Stimulated activated CD8-positive, alpha-beta memory T cell treated with anti-CD3 and anti-CD28 coated beads, Interleukin-4, amount 100 ng/mL, for 48 hours (primary cell): ENCODE measurements around the gene SDE2.
"Not testable (repeated sequence)": the region's sequence is repeated elsewhere in the genome, so short reads cannot be mapped to it uniquely, and the experiment has no call there.

Experiments used
- DNase-seq: peaks from one replicate; pipeline ENCODE4 v3.0.0-alpha.2; 2020

The SDE2 gene

DNA sequence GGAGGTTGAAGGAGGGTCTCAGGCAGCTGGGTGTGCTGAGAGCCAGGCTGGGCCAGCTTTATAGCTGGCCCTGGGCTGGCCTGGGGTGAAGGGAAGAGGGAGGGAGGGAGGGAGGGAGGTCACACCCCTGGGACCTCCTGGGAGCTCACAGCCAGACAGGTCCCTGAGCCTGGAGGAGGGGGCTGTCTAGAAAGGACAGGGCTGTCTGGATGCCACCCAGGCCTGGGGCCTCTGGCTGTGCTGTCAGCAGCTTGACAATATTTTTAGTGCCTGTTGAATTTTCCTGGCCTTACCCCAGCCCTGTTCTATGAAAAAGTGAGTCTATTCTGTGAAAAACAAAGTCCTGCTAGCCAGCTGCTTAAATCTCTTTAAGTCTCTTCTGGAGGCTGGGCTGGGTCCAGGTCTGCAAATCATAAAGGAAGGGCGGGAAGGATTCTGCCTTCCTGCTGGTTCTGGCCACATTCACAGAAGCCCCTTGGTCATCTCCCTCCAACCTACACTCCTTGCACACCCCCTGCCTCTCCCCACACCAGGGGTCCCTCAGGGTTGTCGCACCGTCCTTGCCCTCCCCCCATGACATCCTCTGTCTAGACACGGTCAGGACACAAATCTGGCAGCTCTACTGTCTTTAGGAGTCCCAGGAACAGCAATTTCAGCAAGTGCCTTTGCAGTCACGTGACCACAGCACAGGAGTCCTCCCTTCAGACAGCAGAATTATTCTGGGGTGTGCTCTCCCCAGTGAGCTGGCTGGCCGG lies 57.8 kb downstream of the SDE2 start, which contains the start of gene LEFTY2:
LEFTY2 (minus strand) TSS at position 34 of the 755 bp plus-strand sequence. CDS start 80 bp downstream, outside the sequence.
- DNase-seq: no peak

DNA sequence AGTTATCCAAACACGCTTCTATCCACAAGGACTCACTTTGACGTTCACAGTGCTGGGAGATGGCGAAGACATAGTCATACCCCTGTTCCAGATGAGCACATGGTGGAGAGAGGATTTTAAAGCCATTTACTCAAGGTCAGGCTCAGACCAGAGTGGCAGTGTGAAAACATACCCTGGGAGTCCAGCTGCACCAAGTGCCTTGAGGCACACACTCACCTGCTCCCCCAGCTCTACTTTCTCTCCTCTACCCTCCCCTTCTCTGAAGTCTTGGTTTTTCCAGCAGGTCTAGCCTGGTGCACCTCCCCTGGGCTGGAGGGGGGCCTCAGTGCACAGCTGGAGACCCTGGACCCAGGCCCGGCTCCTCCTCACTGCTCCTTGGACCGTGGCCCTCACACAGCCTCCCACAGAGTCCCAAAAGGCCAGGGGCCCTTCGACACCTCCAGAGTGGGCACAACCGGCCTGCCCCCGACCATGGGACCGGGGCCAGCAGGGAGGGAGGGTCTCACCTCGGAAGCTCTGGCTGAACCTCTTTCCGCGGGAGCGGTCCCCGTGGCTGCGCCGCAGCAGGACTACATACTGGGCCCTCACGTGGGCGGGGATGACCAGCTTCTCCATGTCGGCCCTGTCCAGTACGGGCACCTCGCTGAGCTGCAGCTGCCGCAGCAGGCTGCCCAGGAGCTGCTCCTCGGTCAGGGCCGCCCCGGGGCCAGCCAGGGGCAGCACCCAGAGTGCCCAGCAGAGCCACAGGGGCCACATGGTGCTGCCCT lies 58.6 kb downstream of the SDE2 start:
- no peak for DNase-seq

DNA sequence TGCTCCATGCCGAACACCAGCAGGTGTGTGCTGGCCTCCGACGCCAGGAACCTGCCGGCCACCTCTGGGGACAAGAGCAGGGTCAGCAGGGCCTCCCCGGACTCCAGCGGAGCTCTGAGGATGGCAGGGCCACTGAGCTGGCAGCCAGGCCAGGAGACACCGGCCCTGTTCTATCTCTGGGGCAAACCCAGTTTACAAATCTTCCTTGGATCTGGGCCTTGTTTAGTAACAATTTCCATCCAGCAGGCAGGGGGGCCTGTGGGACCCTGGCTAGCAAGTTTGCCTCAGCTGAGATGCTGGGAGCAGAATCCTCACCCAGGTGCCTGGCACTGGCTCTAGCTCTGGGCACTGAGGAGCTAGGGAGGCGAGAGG lies 59.2 kb downstream of the SDE2 start:
- DNase-seq: not testable (repeated sequence)

DNA sequence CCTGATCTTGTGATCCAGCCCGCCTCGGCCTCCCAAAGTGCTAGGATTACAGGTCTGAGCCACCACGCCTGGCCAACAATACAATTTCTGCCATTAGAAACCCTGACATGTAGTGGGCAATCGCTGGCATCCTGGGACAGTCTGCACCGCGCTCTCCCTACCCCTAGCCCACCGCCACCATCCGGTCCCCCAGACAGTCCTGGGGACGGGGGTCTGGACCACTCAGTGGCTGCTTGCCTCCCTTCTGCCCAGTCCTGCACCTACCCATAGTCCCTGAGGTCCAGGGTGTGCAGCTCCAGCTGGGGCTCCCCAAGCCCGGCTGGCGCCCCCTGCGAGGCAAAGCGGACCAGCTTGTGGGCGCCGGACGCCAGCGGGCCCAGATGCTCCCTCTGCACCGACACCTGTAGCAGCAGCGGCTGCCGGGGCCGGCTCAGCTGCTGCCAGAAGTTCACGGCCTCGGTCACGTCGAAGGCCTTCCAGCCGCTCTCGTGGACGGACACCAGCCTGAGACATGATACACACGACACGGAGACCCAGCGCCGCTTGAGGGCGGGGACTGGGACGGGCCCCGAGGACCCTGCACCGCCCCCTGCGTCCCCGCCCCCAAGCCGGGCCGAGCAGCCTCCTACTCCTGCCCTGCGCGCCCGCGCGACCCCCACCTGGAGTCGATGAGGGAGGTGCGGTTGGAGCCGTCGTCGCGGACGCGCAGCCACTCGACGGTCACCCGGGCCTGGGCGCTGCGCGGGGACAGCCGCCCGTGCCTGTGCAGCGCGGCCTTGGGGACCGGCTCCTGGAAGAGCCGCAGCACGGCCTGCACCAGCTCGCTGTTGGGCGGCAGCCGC lies 59.8 kb downstream of the SDE2 start:
- DNase-seq: not testable (repeated sequence)

DNA sequence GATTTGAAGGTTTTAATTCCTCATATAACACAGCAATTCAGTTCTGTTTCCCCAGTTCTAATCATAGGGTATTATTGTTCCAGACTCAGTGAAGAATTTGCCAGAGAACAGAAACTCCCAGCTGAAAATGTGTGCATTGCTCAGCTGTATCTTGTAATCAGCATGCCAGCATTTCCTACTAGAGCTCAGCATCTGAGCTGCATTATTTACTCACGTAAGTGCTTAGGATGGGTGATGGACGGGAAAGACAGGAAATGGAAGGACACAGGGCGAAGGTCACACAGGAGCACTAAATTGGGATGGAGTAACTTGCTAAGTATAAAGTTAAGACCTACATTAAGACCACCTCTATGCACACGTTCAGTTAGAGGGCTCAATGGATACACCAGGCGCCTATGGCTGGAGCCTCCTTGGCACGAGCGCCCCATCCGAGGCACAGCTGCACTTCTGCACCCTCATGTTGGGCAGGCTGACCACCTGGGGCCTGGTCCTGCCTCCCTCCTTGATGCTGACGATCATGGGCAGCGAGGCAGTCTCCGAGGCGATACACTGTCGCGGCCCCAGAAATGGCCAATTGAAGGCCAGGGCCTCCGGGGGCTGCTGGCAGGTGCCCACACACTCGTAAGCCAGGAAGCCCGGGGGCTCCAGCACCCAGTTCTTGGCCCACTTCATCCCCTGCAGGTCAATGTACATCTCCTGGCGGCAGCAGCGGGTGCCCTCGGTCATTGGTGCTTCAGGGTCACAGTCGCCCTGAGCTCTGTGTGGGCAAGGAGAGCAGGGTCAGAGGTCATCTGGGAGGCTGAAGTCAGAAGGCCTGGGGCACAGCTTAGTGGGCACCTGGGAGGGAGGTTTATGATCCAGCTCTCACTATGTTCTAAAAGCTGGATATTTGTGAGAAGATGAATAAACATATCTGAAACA lies 61.8 kb downstream of the SDE2 start:
- no peak for DNase-seq

DNA sequence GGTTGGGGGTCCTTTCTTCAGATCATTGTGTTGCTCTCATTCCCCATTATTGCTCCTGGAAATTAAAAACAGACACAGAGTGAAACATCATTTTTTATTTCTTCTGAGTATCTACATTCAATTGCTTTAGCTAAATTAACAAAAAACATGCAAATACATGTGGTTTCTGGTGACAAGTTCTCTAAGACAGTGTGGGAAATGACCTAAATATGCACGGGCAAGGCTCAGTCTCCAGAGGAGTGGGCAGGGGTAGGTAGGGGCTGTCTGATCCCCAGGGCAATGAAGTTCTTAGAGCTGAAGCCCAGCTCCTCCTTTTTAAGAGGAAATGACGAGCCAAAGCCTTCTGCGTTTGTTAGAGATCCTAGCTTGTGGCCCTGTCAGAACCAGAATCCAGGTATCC lies 62.6 kb downstream of the SDE2 start:
- no peak for DNase-seq

DNA sequence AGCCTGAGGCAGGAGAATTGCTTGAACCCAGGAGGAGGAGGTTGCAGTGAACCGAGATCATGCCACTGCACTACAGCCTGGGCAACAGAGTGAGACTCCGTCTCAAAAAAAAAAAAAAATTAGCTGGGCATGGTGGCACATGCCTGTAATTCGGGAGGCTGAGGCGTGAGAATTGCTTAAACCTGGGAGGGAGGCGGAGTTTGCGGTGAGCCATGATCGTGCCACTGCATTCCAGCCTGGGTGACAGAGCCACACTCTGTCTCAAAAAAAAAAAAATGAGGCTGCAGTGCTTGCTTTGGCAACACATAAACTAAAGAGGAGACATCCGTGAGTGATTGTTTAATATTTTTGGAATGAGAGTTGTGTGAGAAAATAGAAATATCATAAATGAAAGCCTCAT lies 63.1 kb downstream of the SDE2 start:
- not testable (repeated sequence) for DNase-seq

DNA sequence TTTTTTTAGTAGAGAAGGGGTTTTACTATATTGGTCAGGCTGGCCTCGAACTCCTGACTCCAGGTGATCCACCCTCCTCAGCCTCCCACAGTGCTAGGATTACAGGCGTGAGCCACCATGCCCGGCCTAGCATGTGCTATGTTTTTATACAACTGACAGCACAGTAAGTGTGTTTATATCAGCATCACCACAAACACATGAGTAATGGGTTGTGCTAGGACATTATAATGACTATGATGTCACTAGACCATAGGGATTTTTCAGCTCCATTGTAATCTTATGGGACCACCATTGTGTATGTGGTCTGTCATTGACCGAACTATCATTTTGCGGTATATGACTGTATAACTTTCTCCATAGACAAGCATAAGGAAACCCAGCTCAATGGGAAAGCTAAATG lies 64.4 kb downstream of the SDE2 start:
- DNase-seq: no peak

DNA sequence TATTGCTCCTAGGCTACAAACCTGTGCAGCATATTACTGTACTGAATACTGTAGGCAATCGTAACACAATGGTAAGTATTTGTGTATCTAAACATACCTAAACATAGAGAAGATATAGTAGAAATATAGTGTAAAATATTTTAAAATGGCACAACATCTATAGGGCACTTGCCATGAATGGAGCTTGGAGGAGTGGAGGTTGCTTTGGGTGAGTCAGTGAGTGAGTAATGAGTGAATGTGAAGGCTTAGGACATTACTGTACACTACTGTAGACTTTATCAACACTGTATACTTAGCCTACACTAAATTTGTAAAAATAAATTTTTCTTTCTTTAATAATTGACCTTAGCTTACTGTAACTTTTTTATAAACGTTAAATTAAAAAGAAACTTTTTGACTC lies 66.1 kb downstream of the SDE2 start:
- no peak for DNase-seq
